HG02798 (cell line): ENCODE data around the gene WNT3.

Experiments
- ATAC-seq: cut with Tn5 transposase; IDR thresholded peaks from one replicate; pipeline ENCODE4 v1.9.1; 2021; ENCODE audit warnings: mild to moderate bottlenecking; ENCODE audit not compliant: unreplicated experiment, poor library complexity

WNT3 gene

DNA sequence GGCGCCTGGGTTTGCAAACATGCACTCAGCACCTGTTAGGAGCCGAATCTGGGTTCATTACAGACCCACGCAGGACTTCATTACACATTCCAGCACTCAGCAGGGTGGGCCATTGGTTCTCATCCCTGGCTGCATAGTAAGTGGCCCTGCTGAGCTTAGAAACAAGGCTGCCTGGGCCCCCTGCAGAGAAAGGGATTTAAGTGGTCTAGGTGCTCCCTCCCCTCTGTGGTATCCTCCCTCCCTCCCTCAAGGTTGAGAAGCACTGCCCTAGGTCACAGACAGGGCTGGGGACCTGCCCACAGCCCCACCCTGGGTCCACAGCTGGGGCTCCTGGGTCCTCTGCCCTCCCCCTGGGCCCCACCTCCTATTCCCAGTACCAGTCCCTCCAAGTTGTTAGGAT lies 28.3 kb downstream of the WNT3 start:
- ATAC-seq = no peak

DNA sequence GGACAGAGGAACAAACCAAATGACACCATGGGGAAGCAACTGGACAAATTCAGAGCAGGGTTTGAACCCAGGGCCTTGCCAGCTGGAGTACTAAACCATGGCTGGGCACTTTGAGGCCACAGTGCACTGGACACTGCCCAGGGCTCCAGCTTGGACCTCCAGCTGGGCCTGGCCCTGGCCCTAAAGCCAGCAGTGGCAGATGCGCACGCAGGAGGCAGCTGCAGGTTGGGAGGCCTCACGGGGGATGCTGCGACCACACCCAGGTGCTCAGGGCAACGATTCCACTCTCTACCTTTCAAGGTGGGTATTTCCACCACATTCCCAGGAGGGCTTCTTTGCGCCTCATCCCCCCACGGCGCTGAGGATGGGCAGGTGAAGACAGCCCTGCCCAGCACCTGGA lies 28.9 kb downstream of the WNT3 start:
- no peak for ATAC-seq

DNA sequence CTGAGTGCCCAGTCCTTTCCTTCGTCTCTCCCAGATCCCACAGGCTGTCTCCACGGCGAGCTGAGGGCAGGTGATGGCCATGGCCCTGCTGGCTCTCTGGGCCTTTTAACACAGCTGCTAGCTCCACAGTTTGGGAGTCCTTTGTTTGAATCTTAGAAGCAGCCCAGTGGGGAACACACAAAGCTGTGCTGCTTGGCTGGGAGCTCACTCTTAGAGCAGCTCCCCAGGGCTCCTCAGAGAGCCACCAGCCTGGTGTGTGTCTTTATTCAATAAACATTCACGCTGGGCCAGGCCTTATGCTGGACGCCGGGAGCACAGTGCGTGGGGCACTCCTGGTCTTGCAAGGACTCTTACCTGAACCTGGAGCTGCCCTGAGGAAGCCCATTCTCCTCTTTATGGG lies 29.7 kb downstream of the WNT3 start:
- no peak for ATAC-seq

DNA sequence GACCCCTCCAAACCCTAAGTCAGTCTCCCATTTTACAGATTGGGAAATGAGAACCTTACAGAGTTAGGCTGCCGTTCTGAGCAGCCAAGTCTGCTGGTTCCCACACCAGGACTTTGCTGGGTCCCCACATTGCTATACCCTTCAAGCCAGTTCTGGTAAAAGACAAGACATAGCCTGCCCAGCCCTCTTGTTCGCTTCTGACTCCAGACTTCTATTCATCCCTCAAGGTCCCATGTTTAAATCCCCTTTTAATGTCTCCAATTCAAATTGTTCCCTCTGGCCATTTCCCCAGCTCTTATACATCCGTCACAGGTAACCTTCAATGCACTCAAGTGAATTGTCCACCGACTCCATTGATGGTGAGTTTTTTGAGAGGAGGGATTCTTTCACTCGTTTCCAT lies 30.2 kb downstream of the WNT3 start:
- ATAC-seq = no peak

DNA sequence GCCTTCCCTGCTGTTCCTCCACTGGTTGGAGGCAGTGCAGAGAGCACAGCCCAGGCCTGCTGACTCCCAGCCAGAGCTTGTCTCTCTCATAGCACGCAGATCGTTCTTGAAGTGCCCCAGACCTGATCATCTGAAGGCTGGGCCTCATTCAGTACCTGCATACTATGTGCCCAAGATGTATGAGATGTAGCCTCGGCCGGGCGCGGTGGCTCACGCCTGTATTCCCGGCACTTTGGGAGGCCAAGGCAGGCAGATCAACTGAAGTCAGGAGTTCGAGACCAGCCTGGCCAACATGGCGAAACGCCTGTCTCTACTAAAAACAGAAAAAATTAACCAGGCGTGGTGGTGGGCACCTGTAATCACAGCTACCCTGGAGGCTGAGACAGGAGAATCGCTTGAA lies 31.0 kb downstream of the WNT3 start:
- no peak for ATAC-seq

DNA sequence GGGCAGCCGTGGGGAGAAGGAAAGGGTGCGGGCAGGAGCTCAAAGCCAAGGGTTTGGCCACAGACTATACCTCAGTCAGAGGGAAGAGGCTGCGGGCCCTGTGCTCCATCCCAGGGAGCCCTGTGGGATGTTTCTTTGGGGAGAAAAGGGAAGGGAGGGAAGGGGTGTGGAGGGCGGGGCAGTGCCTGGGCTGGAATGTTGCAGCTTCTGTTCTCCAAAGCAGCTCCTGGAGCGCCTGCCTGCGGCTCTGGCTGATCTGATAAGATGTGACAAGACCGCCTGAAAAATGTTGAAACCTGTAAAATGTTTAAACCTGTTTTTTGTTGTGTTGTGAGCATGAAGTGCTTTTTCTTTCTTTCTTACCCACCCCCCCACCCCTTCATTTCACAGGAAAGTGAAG lies 32.8 kb downstream of the WNT3 start:
- no peak for ATAC-seq

DNA sequence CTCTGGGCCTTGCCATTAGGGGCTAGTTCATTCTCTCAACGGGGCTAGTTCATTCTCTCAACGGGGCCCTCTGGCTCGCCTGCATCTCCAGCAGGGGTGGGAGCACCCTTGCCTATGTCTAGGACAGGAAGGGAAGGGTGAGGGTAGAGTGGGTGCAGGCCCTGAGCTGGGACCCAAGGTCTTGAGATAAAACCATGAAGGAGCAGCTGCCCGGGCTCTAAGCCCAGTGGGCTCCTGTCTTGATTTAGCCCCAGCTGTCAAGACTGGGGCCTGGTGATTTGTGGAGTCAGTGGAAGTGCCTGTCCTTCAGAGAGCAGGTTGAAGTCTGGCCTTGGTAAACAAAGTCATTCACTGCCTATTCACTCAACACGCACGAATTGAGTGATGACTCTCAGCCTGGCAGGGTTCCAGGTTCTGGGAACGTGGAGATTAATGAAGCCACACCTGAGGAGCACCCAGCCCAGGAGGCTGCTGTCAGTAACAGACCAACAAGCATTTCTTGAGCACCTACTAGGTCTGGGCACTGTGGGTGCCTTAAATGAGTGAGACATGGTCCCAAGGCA lies 35.4 kb downstream of the WNT3 start:
- ATAC-seq = no peak

DNA sequence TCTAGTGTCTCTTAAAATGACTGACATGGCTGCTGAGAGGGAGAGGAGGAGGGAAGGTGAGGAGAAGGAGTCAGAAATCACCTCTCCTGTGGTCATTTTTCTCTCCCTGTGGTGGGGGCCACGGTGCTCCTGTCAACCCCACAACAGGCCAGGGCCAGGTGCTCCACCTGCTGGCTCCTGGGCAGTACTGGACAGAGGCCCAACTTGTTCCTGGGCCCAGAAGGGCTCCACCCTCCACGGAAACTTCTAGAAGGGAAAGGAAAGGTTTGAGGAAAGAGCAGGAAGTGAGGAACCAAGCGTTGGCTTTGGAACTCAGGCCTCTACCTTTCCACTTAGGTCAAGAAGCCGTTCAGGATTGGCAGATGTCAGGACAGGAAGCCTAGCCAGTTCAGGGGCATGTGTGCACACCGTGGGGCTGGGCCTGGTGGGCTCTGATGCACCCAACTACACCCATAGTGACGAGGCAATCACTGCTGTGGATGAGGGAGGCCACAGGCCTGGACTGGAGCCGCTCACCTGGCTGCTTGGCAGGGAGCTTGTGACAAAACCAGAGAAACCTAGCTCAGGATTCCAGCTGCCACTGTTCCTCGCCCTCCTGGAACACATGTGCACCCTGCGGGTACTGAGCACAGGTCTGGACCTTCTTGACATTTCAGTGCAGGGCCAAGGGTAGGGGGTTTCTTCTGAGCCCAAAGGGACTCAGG lies 36.1 kb downstream of the WNT3 start:
- ATAC-seq = no peak

DNA sequence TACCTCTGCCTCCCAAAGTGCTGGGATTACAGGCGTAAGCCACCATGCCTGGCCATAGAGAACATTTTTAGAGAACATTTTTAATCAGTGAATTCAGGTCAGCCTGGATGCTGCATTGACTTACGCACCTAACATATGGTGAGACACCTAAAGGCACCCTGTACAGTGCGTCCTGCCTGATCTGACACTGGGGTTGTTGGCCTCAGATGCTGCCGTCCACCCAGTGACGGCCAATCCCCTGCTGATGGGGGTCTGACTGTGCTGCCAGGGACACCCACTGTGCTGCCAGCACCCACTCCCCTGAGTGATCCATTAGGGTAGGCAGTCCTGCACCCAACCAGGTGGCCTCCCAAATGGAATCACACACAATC lies 38.5 kb downstream of the WNT3 start:
- no peak for ATAC-seq

DNA sequence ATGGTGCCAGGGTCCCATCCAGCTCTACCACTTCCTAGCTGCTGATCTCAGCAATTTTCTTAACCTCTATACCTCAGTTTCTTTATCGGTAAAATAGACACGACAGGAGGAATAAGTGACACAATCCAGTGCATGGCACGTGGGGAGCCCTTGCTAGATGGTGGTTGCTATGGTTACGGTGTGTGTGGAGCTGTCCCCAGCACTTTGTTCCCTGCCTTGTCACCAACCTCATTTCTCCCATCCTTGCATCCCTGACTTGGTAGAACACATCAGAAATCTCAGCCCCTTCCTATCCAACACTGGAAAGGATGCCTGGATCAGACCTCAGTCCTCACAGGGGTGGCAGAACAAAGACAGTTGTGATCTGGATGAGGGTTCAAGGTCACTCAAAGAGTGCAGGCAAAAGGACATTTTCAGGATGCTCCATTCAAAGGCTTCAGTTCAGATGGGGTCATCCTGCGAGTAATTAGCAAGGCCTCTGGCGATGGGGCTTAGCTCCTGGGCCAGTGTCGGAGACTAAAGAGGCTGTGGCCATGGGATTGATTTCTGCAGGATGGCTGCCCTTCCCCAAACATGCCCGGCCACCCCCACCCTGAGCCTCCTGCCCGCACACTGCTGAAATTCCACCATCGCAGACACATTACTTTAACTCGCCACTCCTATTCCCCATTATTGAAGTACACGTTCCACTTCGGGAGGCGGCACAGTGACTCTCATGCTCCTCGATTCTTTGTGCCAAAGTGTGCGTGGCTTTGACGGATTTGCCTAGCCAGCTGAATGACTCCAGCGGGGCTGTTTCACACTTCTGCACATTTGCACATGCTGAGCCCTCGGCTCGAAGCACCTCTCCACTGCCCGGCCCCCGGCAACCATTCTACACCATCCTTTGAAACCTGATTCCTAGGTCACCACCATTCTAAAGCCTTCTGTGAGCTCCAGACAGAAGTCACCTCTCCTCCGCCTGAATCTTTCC lies 40.3 kb downstream of the WNT3 start:
- no peak for ATAC-seq

DNA sequence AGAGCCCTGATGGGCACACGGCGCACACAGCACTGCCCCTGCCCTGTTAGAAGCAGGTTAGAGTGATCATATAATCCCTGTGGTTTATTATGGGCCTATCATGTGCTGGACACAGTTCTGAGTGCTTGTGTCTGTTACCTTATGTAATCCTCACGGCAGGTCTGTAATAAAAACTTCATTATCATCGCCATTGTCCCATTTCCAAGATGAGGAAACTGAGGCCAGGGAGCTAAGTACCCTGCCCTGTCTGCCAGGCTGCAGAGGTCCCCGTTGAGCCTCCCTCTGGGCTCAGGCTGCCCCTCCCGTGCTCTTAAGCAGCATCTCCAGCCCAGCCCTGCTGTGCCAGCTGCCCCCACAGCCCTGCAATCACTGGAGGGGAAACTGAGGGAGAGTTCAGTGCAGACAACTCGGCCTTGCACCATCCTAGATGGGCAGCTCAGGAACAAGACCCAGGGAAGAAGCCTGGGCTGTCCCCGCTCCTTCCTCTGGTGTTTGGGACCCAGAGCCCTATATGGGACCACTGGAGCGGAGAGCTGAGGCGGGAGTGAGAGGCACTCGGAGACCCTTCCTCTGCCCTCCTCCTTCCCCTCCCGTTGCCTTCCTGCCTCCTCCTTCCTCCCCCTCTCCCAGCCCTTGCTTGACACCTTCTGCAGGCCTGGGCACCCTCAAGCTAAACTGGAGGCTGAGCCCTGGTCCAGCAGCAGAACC lies 42.0 kb downstream of the WNT3 start:
- ATAC-seq = no peak

DNA sequence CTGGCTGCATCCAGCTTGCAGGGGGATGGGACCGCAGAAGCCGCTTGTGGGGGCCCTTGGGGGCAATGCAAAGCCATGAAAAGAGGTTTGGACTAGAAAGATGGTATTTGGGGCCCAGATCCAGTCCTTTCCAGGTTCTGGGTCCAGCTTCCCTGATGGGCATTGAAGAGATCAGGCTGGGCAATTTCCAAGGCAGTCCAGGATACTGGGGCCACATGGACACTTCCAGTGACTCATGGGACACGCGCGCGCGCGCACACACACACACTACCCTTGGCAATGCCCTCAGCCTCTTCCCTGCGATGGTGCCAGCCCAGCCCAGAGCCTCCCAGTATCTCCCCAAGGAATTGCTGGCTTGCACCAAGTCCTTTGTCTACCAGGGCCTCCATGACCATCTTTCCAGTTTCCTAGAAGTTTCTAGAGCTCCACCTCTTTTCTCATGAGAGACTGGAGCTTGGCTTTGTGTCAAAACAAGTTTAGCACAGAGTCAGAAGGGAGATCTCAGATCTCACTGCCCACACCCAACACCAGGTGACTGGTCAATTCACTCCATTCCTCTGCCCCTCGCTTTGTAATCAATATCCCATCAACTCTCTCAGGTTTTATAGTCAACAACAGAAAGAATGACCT lies 44.3 kb downstream of the WNT3 start:
- ATAC-seq = no peak

DNA sequence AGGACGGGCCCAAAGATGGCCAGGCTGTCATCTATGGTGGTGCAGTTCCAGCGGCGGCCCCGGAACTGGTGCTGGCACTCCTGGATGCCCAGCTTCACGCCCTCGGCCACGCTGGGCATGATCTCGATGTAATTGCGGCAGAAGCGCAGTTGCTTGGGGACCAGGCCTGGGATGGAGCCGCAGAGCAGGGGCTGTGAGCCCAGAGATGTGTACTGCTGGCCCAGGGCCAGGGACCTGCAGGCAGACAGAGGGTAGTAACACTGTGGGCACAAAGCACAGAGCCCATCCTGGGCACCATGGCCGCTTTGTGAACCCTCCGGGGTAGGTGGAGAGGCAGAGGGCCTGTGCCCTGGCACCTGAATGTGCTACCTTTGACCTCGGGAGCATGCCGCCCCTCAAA lies 44.8 kb downstream of the WNT3 start:
- ATAC-seq = no peak

DNA sequence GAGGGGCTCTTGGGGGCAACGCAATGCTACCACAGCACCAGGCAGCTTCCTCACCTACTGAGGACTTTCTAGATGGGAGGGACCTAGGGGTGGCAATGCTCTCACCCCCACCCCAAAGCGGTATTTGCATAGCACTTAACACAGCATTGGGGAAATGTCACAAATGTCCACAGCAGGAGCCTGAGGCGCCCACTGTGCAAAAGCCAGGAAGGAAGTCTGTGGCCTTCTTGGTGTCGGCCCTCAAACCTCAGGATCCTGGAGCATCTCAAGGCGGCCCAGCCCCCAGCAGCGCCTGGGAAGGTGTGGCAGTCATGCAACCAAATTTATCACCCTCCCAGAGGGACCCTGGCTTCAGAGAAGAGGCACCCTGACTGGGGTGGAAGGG lies 45.3 kb downstream of the WNT3 start:
- no peak for ATAC-seq

DNA sequence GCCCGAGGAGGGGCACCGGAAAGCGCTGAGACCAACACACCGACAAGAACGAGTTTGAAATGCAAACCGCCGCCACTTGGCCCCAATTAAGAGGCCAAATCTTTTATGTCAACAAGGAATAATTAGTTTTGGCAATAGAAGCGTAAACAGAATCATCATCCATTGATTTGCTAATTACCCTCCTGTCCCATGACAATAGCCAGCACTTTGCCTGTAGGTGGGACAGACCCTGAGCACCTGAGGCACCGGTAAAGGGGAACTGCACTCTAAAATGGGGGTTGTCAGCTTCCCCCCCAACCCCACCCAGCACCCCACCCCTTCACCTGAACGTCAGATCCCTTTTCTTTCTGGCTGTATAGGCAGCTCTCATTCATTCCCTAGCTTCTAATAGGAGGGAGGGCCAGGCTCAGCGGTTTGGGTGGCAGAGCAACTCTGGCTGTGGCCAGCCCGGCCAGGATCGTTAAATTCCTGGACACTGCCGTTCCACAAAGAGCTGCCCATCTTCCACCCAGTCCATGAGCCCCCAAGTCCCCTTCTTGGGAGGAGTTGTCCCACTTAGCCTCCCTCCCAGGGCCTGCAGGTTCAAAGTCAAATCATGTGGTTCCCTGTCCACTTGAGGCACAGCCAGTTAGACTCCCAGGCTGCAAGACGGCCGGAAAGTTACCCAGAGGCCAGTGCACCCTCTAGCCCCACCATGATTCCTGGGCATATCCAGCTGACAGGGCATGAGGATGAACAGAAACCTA lies 45.8 kb downstream of the WNT3 start:
- ATAC-seq = no peak

DNA sequence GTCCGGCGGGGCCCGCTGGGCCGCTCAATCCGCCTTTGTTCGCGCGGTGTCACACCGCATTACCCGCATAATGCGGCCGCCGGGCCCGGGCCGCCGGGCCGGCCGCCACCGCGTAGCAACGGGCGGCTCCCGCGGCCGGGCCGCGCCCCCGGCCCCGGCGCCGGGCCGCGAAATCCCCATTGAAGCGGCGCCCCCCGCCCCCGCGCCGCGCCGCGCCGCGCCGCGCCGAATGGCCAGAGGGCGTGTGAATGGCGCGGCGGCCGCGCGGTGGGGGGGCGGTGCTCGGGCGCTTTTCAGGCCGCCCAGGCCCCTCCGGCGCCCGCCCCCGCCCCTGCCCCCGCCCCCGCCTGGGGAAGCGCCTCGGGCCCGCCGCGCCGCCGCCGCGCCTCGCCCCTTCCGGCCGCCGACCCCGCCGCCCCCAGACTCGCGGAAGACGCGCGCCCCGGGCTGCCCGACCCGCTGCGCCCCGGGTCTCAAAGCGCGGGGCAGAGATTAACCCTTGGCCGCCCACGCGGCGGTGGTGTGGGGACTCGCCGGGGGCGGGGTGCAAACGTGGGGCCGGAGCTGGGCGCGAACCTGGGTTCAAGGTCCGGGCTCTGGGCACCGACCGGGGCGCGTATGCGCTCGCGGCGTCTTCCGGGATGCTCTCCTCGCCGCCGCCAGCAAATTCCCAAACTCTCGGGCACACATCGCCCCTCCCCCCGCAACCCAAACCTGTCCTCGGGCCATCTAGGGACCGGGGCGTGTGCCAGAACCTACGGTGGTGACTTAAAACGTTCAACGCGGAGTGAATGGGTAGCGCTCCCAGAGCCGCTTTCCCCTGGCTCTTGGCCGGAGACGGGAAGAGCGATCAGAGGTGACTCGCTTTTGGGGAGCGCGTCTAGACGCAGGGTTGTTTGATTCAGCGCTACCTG lies 46.7 kb downstream of the WNT3 start:
- ATAC-seq = peak; percentile 20

DNA sequence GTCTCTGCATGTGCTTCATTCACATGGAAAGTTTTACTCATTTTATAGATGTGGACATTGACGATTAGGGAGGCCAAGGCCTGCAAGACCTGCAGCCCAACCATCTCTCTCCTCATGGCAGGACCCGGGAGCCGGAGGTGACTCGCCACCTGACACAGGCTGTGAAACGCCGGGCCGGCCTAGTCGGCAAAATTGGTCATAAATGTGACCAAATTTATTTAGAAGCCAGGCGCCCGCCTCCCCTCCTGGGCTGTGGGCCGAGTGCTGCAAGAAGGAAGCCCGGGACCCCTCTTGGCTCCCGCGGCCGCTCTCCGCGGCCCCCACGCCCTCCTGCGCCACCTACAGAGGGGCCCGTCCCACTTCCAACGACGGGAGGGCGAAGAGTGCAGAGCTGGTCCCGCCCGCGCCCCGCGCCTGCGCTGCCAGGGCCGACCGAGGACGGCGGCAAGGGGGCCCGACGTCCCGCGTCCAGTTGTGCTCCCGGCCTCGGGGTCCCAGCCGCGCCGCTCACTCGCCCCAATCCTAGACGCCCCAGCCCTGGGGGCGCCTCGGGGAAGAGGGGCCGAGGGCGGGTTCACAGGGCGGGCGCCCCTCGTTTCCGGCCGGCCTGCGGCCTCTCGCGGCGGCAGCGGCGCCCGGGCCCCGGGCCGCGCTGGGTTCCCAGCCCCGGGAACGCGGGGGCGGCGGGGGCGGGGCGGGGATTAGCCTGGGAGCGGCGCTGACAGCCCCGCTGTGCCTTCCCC lies 47.5 kb downstream of the WNT3 start:
- ATAC-seq = peak; percentile 36

DNA sequence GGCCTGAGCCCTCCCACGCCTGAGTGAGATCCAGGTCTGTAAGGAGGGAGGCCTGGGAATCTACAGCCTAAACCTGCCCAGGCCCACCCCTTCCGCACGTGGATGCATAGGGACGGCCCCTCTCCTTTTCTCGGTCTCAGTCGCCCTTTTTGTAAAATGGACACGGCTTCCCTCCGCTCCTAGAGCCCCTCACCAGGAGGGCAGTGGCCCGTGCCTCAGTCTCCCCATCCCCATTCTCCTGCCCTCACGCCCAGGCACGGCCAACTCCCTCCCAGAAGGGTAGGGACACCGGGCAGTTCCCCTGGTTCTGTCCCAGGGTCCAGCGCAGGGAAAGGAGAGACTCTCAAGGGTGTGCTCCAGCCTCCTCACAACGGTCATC lies 48.1 kb downstream of the WNT3 start:
- ATAC-seq = no peak
